Measurements from ENCODE around the gene CDC6.

CDC6 gene

GRCh38 chr17:40352237-40352778 is 64.6 kb downstream of the CDC6 start:
- no peak for DNase-seq (ENCODE audit: low spot score)

- DNase-seq (ENCODE audit: low spot score), result no peak
Measured at GRCh38 chr17:40352779-40353394, 65.2 kb downstream of the CDC6 start.
